NCI-H82 treated with DMSO at 0.1 percent for 48 hours (cell line): Measurements from ENCODE around the gene RAB11FIP4.
"Not testable (repeated sequence)": the region's sequence is repeated elsewhere in the genome, so short reads cannot be mapped to it uniquely, and the experiment has no call there.

Experiments used
- DNase-seq: peaks from one replicate; lab custom pipeline; 2025; ENCODE audit not compliant: unreplicated experiment; lab: John Stamatoyannopoulos, UW

The RAB11FIP4 gene, protein sequence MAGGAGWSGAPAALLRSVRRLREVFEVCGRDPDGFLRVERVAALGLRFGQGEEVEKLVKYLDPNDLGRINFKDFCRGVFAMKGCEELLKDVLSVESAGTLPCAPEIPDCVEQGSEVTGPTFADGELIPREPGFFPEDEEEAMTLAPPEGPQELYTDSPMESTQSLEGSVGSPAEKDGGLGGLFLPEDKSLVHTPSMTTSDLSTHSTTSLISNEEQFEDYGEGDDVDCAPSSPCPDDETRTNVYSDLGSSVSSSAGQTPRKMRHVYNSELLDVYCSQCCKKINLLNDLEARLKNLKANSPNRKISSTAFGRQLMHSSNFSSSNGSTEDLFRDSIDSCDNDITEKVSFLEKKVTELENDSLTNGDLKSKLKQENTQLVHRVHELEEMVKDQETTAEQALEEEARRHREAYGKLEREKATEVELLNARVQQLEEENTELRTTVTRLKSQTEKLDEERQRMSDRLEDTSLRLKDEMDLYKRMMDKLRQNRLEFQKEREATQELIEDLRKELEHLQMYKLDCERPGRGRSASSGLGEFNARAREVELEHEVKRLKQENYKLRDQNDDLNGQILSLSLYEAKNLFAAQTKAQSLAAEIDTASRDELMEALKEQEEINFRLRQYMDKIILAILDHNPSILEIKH

DNA sequence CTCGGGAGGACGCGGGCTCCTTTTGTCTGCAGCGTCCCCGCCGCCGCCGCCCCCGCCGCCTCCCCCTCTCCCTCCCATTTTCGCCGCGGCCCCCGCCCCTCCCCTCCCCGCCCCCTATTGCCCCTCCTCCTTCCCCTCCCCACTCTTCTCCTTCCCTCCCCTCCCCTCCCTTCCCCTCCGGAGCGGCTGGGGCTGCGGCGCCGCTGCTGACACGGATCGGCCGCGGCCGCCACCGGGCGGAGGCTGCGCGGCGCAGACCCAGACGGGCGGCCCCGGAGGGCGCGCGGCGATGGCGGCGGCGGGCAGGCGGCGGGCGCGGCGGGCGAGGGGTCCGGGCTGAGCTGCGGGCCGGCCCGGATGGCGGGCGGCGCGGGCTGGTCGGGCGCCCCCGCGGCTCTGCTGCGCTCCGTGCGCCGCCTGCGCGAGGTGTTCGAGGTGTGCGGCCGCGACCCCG, at the start of gene RAB11FIP4:
Gene RAB11FIP4 (plus strand): TSS at position 180 of the 454 bp plus-strand sequence. CDS start 178 bp downstream, at position 358.
- DNase-seq: no peak

DNA sequence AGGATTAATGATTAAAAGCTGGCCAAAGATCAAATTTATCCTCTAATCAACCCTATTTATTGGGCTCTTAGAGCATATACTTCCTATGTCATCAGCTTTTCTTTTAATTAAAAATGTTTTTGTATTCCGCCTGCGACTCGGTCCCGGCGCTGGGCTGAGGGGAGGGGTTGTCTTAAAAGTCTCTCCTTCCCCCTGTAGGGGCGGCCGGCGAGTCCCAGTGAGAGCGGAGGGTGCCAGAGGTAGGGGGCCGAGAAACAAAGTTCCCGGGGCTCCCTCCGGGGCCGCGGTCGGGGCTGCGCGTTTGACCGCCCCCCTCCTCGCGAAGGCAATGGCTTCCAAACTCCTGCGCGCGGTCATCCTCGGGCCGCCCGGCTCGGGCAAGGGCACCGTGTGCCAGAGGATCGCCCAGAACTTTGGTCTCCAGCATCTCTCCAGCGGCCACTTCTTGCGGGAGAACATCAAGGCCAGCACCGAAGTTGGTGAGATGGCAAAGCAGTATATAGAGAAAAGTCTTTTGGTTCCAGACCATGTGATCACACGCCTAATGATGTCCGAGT, 46.2 kb upstream of the RAB11FIP4 start:
- DNase-seq: not testable (repeated sequence)

DNA sequence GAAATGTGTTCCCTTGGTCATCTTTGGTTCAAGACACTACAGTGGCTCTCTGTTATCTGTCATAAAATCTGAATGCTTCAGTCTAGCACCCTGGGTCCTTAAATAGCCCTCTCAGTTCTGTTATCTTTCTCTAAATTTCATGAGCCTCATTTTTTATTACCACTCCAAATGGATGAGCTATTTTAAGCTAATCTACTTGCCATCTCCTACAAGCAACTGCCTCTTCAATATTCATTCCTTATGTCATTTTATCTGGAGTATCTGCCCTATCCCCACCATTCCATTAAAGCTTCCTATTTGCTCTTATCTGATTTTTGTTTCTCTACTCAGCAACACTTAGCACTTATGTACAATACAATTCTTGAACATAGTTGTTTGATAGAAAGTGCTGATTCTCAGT, 42.0 kb upstream of the RAB11FIP4 start:
- no peak for DNase-seq

DNA sequence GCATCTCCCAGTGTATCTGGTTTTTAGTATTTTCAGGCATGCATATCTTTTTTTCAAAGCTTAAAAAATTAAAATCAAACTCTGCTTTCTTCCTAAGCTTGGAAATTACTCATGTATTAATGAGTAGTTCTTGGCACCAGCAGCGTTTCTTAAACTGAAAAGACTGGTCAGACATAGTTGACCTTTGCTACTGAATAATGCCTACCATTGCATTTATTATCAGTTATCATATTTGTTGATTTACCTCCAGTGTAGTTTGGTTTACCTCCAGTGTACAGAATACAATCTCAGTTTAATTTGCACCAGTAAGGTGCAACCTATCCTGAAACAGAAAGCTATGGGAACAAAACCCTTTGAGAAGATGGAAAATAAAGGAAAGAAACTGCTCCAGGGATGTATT, 35.5 kb upstream of the RAB11FIP4 start:
- DNase-seq: no peak

DNA sequence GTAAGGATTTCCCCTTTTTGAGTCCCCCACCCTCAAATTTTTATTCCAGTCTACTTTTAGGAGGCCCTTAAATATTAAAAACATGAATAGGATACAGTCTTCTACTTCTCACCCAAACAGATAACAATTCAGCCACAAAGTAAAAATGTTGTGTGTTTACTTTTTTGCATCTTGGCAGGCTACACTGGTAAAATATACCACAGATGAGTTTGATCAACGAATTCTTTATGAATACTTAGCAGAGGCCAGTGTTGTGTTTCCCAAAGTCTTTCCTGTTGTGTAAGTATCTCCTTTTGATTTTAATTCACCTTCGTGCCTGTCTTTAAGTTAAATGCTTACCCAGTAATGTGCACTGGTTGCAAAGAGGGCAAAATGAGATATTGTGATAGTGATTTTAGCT, 34.4 kb upstream of the RAB11FIP4 start:
- DNase-seq: no peak

DNA sequence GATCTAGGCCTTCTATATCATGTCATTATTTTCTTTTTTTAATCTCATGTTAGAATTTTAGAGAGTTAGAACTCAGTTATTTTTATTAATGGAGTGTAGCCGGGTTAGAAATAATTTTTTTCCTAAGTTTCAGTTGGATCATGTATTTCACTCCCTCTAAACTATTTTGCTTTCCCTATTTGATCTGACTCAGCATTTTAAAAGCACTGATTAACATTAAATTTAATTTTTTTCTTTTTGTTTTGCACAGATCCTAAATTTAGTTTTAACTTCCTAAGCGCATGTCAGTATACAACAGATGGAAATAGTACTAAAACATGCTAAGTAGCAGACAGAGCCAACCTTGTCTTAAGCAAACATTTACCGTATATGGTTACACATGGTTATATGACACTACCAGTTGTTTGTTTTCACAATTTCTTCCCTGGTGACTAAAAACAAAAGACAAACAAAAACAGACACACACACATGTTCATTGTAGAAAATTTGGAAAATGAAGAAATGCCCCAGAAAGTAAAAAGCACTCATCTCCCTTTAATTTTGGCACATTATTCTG, 33.6 kb upstream of the RAB11FIP4 start:
- no peak for DNase-seq

DNA sequence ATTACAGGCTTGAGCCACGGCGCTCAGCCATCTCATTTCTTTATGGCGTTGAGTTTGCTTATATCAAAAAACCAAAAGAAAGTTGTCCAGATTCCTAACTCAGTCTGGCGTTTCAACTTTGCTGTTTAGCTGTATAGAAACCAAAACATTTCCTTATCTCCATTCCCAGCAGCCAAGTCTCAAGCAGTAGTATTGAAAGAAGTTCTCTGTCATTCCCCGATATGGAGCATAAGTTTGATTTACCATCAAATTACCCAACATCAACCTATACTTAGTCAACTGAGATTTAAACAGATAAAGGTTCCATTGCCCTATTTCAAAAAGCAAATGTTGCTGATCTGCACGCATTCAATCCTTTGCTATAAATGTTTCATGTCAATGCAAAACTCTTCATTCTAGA, 27.5 kb upstream of the RAB11FIP4 start:
- no peak for DNase-seq

DNA sequence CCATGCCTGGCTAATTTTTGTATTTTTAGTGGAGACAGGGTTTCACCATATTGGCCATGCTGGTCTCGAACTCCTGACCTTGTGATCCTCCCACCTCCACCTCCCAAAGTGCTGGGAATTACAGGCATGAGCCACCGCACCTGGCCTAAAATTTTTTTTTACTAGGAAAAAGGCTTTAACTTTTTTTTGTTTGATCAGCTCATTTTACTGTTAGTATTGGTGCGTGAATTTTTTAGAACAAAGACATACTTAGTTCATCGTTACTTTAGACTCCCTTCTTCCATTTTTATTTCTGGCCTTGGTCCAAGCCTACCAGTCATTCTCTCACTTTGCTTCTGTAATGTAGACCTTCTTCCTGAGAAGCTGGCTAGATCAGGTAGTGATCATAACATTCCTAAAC, 25.4 kb upstream of the RAB11FIP4 start:
- no peak for DNase-seq

DNA sequence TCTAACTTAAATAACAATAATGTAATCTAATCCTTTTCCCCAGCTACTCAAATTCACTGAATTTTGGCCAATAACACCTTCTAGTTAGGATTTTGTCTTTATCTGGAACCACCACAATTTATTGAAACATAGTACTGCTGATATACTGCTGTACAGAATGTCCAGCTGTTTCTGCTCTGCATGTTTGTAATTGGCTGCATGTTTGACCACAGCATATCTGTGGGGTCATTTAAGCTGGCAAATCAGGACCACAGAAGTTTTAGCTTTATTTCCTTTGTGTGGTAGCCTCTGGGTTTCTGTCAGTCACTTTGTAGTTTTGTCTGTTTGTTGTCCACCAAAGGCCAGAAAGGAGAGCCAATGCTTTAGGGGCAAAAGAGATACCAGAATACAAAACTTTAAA, 22.2 kb upstream of the RAB11FIP4 start:
- no peak for DNase-seq

DNA sequence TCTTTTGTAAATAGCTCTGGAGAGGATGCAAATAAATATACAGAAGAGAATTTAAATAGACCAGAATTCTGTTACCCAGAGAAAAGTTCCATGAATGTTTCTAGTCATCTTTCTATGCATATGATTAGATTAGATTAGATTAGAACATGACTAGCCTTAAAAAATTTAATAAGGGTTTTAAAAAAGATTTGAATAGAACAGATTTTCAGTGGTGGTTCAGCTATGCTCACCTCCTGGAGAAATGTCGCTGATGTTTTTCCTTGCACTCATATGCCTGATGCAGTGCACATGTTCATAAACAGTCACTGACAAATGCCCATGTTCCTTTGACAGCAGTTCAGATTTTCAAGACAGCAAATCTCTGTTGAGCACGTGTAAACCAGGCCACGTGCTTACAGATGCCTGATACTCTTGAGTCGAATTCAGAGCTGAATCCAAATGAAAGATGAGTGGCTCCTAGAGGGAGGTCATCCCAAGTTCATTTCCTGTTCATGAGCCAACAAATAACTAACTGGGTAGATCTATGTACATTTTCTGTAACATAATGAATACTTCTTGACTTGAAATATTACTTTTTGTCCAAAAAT, 19.9 kb upstream of the RAB11FIP4 start:
- no peak for DNase-seq

DNA sequence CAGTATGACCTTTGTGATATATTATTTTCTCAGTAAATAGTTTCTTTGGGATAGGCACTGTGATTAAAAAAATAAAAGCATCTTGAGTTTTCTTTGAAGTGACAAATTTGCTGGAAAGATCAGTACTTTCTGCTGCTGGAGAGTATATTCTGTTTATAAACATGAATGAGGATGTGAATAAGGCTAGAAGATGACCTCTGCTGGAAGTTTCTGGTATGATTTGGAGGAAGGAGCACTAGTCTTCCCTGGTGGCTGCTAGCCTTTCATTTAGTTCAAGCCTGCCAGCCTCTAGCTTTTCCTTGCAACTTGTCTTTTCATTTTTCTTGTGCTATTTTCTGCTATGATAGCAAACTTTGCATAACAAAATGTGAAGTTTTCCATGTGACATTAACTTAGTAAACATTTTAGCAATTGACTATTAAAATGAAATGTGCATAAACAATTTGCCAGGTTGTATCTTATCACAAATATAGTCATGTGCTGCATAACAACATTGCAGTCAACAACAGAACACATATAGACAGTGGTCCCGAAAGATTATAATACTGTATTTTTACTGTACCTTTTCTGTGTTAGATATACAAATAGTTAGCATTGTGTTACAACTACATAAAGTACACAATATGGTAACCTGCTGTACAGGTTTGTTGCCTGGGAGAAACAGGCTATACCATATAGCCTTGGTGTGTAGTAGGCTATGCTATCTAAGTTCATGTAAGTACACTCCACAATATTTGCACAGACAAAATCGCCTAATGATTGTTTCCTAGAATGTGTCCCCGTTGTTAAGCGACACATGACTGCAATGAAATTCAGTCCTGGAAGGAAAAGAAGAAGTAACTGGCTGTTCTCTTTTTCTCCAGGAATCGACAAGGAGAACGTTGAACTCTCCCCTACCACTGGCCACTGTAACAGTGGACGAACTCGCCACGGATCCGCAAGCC, 18.1 kb upstream of the RAB11FIP4 start:
- peak; percentile 27 for DNase-seq

DNA sequence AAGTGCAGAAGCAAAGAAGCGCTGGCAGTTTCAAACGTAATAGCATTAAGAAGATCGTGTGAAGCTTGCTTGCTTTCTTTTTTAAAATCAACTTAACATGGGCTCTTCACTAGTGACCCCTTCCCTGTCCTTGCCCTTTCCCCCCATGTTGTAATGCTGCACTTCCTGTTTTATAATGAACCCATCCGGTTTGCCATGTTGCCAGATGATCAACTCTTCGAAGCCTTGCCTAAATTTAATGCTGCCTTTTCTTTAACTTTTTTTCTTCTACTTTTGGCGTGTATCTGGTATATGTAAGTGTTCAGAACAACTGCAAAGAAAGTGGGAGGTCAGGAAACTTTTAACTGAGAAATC, 17.4 kb upstream of the RAB11FIP4 start:
- no peak for DNase-seq

DNA sequence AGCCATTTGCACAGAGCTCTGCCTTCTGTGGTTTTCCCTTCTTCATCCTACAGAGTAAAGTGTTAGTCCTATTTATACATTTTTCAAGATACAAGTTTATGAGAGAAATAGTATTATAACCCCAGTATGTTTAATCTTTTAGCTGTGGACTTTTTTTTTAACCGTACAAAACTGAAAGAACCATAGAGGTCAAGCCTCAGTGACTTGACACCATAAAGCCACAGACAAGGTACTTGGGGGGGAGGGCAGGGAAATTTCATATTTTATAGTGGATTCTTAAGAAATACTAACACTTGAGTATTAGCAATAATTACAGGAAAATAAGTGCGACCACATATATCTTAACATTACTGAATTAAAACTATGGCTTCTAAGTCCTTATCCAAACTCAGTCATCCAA, 17.0 kb upstream of the RAB11FIP4 start:
- no peak for DNase-seq

DNA sequence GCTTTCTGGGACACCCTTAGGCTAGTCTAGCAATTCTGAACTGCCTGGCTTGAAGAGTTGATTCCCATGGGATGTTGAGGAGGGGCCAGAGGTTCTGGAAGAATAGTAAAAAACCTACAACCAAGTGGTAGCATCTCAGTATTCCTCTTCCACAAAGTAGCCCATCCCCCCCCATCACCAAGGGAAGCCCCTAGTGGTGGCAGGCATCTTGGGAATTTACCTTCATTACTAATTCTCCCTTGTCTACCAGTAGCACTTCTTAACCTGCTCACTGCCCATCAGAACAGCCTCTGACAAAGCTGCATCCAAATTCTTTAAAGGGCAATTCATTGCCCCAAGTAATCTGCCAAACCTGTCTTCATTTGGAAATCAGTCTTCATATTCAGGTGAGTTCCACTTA, 12.8 kb upstream of the RAB11FIP4 start:
- no peak for DNase-seq

DNA sequence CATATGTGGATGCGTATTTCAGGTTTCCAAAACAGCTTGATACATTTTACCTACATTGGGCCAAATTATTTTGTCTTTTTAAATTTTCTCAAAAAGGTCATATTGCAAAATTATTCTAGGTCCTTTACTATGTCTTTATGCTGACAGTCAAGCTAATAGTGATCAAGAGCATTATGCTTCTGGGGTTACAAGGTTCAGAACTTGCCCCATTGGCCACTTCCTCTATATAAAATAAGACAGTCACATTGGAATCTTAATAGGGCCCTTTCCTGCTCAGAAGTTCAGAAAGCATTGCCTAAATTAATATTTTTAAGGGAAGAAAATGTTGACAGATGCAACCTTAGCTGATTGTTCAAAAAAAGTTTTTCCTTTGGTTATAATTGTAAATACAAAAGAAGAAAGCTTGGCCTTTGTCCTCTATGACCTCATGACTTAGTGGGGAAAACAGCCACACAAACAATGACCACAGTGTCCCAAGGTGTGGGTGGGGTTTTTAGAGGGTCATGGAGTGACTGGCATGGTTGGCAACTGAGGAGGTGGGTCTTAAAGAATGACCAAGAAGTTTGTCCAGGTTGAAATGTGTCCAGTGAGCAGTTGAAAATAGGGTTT, 11.8 kb upstream of the RAB11FIP4 start:
- DNase-seq: no peak

DNA sequence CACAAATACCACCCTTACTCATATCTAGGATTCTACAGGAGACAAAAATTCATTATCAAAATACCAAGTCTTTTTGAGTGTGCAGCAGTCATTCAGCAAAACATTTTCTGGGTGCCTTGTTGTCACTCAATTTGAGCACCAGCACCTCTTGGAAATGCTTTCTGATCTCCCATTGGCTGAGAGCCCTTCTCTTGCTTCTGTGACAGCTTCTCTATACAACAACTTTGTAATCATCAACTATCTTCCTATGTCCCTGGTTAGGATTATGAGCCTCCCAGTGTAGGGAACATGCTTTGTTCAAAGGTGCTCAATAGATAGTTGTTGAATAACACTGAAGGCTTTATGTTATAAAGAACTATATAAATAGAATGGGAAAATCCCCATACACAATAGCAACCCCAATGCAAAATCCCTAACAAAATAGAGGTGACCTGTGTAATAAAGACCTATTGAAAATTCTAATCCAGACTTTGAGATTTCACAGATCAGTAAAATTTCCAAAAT, 10.3 kb upstream of the RAB11FIP4 start:
- DNase-seq: no peak

DNA sequence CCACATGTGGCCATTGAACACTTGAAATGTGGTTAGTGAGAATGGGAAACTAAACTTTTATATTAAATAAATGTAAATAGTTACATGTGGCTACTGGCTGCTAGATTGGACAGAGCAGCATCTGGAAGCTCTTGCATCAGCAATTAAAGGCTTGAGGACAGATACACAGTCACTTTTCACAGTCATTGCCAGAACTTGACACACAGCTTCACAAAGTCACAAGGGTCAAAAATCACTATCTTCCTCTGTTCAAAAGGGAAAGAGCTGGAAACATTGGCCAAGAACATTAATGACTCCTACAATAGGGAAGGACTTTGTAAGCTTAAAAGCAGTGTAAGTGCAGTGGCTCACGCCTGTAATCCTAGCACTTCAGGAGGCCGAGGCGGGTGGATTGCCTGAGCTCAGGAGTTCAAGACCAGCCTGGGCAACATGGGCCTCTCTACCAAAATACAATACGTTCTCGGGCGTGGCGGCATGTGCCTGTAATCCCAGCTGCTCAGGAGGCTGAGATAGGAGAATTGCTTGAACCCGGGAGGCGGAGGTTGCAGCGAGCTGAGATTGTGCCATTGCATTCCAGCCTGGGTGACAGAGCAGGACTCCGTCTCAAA, 8.7 kb upstream of the RAB11FIP4 start:
- not testable (repeated sequence) for DNase-seq

DNA sequence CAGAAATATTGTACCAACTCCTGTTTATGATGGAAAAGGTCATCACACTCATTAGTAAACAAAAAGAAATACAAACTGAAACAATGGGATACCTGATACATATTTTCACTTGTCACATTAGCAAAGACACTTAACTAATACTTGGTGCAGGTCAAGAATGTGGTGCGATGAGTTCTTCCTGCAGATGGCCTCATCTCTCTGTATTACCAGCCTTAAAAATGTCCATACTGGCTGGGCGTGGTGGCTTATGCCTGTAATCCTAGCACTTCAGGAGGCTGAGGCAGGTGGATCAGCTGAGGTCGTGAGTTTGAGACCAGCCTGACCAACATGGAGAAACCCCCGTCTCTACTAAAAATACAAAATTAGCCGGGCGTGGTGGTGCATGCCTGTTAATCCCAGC, 8.0 kb upstream of the RAB11FIP4 start:
- DNase-seq: not testable (repeated sequence)
